Inferior parietal cortex (tissue), 1 donor: ENCODE data around the gene ANGPTL1.
"Not testable (repeated sequence)": the region's sequence is repeated elsewhere in the genome, so short reads cannot be mapped to it uniquely, and the experiment has no call there.

Source experiments
- DNase-seq: peaks from one replicate; pipeline ENCODE4 v3.0.0-alpha.2; 2016; ENCODE audit errors: extremely low spot score

ANGPTL1 gene

DNA sequence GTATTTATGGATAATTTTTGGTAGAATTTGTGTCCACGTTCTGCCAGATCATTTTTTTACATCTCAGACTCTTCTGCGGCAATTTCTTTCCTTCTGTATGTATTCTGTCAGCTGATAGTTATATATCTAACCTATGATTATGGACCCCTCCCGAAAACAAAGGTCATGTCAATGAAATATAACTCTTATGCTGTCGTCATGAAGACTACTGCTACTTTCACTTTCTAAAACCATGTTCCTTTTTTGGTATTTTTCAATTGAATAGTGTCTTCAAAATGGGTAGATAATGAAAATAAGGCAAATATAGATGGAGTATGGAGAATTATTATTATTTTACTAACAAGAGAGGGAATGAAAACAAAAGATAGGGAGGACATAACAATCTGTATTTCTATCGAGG is 3.2 kb downstream of the ANGPTL1 start:
- DNase-seq: no peak

GRCh38 chr1:178864326-178864725 is 6.6 kb downstream of the ANGPTL1 start:
- no peak for DNase-seq

DNA sequence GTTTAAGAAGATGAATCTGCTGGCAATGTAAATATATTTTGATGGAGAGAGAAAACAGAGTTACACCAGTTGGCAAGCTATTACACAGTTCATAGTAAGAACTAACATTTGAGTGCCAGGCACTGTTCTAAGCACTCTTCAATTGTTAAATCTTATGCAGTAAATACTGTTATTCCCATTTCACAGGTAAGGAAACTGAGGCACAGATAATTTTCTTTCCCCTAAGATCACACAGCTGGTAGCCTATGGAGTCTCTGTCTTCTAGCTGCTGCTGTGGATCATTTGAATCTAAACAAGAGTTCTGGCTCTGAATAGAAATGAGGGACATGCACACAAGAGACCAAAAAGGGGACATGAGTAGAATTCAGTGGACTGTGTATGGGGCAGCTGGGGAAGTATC is 8.0 kb downstream of the ANGPTL1 start:
- no peak for DNase-seq

- DNase-seq: no peak
Observed at GRCh38 chr1:178862416-178862815, 8.5 kb downstream of the ANGPTL1 start.

GRCh38 chr1:178857126-178857525 is 13.8 kb downstream of the ANGPTL1 start:
- DNase-seq: no peak

- DNase-seq: no peak
Observed at GRCh38 chr1:178849918-178850317, 21.0 kb downstream of the ANGPTL1 start.

GRCh38 chr1:178847919-178848318 is 23.0 kb downstream of the ANGPTL1 start:
- DNase-seq: not testable (repeated sequence)

DNA sequence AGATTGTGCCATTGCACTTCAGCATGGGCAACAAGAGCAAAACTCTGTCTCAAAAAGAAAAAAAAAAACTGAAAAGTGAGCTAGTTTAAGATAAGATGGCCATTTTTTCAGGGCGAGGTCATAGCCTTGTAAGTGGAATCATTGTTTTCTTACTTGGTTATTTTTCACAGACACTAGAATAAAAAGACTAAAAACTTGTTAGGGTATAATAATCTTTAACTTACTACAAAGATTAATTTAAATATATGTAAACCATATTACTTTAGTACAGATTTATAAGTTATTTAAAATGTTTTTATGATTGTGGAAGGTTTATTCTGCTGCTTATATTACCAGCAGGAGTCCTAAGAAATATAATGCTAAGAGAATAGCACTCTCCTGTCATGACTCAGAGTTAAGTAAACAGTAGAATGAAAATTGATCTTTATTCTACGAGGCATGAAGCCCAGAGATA is 23.5 kb downstream of the ANGPTL1 start:
- no peak for DNase-seq

DNA sequence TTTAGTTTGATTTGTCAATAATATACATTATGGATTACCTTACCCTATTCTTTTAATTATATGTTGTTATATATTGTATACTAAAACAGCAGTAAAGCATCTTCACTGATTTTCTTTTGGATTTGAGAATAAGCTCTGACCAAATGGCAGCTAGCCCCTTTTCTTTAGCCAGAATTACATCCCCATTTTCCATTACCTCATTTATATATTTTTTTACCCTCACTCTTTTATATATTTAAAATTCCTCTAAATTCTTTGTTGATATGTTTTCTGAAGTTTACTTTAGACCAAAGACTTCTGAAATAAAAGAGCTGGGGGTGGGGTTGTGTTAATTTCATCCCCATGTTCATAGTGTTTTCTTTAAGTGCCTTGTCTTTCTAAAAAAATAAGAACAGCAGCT is 24.6 kb downstream of the ANGPTL1 start:
- DNase-seq: no peak

DNA sequence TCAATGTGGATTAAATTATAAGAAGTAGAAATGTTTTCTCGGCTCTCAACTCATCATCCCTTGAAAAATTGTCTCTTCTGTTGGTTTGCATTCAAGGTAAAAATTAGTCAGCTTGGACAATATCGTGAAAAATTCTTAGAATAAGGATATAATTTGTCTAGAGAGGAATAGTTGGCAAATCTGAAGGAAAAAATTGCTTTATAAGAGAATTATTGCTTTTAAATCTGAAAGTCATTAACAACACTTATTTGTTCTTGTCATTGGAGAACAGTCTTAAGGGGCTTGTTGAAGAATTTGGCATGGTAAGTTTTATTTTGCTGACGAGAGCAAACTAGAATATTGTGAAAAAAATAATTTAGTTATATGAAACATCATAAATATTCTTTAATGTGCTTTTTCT is 26.4 kb downstream of the ANGPTL1 start:
- no peak for DNase-seq

DNA sequence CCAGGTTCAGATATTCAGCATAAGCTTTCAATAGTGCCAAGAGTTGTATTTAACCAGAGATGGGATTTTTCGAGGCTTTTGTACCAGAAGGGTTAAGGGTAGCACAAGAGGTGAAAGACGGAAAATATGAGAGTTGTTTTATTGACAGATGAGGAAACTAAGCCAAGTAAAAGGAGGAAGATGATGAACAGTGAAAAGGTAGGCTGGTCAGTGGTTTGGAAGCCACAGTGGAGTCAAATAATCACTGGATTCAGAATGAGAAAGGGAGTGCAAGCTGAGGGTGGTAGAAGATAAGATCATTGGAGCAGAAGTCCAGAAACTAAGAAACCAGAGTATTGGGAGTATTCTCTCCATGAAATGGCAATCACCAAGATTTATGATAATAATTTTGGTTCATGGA is 45.7 kb downstream of the ANGPTL1 start:
- DNase-seq: no peak

- DNase-seq: no peak
Observed at GRCh38 chr1:178821134-178821866, 49.6 kb downstream of the ANGPTL1 start.

DNA sequence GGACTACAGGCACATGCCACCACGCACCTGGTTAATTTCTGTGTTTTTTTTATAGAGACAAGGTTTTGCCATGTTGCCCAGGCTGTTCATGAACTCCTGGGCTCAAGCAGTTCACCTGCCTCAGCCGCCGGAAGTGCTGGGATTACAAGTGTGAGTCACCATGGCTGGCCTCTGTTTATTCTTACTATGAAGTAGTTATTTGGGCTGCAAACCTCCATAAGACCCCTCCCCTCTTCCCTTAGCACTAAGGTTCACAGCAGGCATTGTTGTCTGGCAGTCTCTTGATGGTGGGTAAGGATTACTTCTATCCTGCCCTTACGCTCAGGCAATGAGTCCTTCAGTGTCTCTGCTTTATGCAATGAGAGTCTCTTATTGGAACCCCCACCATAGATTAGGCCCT is 51.8 kb downstream of the ANGPTL1 start:
- DNase-seq: no peak

- no peak for DNase-seq
Observed at GRCh38 chr1:178818416-178818815, 52.5 kb downstream of the ANGPTL1 start.

GRCh38 chr1:178810585-178810984 is 60.3 kb downstream of the ANGPTL1 start:
- DNase-seq: no peak

DNA sequence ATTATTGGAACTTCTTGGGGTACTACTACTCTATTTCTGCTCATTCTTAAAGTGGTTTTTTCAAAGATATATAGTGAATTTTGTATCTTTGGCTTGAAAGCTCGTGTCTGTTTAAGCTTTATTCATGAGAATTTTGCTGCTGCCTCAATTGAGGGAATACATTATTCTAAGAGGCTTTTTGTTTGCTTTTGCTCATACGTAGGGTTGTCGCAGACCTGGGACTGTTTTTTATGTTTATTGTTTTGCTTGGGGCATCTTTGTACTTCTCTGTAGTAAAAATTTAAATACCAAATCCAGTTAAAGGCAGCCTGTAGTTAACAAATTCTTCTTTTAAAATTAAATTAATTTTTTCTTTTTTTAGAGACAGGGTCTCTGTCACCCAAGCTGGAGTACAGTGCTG is 62.3 kb downstream of the ANGPTL1 start:
- no peak for DNase-seq

- DNase-seq: no peak
Observed at GRCh38 chr1:178806665-178807300, 64.1 kb downstream of the ANGPTL1 start.

DNA sequence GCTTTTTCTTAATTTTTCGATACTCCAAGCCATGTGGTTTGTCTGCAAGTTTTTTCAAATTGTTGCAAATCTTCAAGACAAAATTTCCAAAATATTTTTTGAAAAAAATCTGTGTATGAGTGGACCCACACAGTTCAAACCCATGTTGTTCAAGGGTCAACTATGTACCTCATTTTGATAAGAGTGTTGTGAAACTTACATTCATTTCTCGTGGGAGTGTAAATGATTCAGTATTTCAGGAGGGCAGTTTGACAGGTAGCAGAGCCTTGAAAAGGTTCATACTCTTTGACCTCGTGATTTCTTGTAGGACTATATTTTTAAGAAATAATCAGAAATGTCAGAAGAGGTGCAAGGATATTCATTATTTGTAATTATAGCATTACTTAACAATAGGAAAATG is 68.0 kb downstream of the ANGPTL1 start:
- no peak for DNase-seq
